ENCODE measurements around the gene ZNF784.

Gene ZNF784

DNA sequence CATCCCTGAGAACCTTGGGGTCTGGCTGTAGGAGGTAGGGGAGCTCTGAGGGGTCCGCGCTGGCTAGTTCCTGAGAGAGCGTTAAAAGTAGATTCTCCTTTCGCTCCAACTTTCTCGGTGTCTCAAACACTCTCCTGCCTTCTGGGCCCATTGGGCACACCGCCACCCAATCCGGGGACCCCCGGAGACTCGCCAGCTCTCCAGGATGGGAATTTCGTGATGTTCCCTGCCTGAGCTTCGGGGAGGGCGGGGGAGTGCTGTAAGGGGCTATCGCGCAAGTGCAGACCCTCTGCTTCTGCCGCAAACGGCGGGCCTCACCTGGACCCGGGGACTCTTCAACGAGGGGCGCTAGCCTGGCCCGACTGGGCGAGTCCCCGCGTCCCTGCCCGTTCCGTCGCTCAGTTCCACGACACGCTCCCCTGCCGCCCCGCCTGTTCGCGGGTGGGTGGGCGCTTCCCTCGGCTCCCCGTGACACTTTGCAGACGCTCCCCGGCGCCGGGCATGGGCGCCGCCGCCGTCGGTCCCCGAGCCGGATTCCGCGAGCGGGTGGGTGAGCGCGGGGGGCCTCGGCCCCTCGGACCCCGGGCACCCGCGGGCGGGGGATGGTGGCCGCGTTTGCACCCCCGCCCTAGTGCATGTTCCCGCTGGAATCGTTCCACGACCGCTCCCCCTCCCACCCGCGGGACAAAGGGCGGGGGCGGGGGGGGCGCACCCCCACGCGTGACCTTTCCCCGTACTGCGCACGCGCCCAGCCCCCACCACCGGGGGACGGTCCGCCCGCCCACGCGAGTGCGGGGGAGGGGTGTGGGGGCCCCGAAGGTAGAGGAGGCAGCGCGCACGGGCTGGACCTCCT lies 23.6 kb upstream of the ZNF784 start, which contains the start of gene CCDC106:
Gene CCDC106, plus strand, starts transcription at position 481 of the 853 bp plus-strand sequence. CDS start 835 bp downstream, outside the sequence.
- H3K4me1 ChIP-seq (ENCODE audit: control insufficient read depth, insufficient read depth, low read length), result peaks cover 34% of the 10 kb centered on the region
- H3K27me3 ChIP-seq (replicated peaks; ENCODE audit: control insufficient read depth, insufficient read depth, low read length), result no peaks in the 10 kb centered on the region
- H3K9me3 ChIP-seq (ENCODE audit: control insufficient read depth, low read length), result no peaks in the 10 kb centered on the region
- H3K4me3 ChIP-seq (ENCODE audit: low read length), result peak within 1 kb of the TSS; percentile 89
- H3K9ac ChIP-seq (ENCODE audit: low read length), result peak within 1 kb of the TSS; percentile 95
- peaks cover 17% of the 10 kb centered on the region for H3K36me3 ChIP-seq (ENCODE audit: control insufficient read depth, insufficient read depth, low read length, severe bottlenecking)
- peak; percentile 86 for DNase-seq (ENCODE audit: low read depth)

DNA sequence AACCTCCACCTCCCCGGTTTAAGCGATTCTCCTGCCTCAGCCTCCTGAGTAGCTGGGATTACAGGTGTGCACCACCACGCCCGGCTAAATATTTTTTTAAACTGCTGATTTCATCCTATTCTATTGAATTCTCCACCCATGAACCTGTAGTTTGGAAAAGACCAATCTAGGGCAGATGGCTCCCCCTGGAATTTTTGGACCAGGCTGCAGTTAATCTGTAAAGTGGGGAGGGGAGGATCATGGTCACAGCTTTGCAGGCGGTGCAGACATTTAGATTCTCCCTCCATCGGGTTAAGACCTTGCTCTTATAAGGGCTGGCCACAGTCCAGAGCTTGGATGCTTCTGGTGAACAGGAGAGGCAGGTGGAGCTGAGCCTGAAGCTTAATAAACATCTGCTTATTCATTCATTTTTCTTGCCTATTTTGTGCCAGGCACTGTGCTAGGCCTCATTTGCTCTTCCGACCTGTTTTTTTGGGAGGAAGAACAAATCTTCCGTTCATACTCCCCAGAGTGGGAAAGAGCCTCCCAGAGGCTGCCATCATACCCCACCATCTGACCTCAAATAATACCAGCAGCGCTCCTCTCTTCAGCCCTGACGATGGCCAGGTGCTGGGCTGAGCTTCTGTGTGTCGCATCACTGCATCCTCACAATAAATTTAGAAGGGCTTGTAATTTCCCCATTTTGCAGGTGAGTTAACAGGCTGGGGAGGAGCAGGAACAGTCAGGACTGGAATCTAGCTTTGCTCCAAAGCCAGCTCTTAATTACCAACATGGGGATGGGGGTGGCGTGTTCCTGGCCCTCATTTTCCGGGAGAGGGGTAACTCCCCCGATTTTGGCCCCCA lies 22.7 kb upstream of the ZNF784 start:
- peaks cover 13% of the 10 kb centered on the region for H3K36me3 ChIP-seq (ENCODE audit: control insufficient read depth, insufficient read depth, low read length, severe bottlenecking)
- peak overlapping the region; percentile 89 for H3K4me3 ChIP-seq (ENCODE audit: low read length)
- H3K27me3 ChIP-seq (replicated peaks; ENCODE audit: control insufficient read depth, insufficient read depth, low read length), result no peaks in the 10 kb centered on the region
- H3K9ac ChIP-seq (ENCODE audit: low read length), result peak overlapping the region; percentile 95
- H3K9me3 ChIP-seq (ENCODE audit: control insufficient read depth, low read length), result no peaks in the 10 kb centered on the region
- peaks cover 40% of the 10 kb centered on the region for H3K4me1 ChIP-seq (ENCODE audit: control insufficient read depth, insufficient read depth, low read length)
- DNase-seq (ENCODE audit: low read depth), result no peak

DNA sequence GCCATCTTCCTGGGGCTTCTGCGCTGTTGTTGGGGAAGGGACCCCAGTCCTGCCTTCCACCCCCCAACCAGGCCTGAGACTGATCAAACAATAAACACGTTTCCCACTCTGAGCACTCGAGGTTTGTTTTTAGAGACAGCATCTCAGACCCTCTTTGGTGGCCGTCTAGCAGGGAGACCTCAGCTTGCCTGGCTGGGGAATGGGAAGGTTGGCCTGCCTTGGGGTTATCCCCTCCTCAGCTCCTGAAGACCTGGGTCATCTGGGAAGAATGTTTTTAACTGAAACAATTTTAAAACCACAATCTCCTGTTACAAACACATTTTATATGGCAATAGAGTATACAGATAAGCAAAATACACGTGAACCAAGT lies 21.1 kb upstream of the ZNF784 start:
- Histone ChIP-seq H3K9ac (ENCODE audit: low read length) (no peak overlapping the region), H3K27me3 (replicated peaks; ENCODE audit: control insufficient read depth, insufficient read depth, low read length) (no peaks in the 10 kb centered on the region), H3K4me1 (ENCODE audit: control insufficient read depth, insufficient read depth, low read length) (peaks cover 42% of the 10 kb centered on the region), H3K4me3 (ENCODE audit: low read length) (no peak overlapping the region), H3K9me3 (ENCODE audit: control insufficient read depth, low read length) (no peaks in the 10 kb centered on the region), H3K36me3 (ENCODE audit: control insufficient read depth, insufficient read depth, low read length, severe bottlenecking) (peaks cover 13% of the 10 kb centered on the region)
- DNase-seq (ENCODE audit: low read depth), result no peak

DNA sequence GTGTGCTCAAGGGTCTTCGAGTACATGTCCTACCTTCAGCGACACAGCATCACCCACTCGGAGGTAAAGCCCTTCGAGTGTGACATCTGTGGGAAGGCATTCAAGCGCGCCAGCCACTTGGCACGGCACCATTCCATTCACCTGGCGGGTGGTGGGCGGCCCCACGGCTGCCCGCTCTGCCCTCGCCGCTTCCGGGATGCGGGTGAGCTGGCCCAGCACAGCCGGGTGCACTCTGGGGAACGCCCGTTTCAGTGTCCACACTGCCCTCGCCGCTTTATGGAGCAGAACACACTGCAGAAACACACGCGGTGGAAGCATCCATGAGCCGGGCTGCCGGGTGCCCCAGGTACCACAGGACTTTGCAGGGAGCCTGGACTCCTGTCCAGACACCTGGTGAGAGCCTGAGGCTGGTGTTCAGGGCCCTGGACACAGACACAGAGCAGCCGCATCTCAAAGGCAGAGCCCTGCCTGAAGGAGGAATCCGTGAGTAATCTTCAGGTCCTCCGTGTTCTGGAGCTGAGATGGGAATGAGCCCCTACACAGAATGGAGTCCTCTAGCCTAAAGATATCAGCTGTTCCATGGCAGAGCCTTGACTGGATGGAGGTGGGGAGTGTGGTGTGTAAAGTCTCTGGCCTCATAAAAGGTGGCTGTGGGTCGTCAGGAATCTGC lies 20.6 kb upstream of the ZNF784 start:
- Histone ChIP-seq H3K27me3 (replicated peaks; ENCODE audit: control insufficient read depth, insufficient read depth, low read length) (no peaks in the 10 kb centered on the region), H3K36me3 (ENCODE audit: control insufficient read depth, insufficient read depth, low read length, severe bottlenecking) (peaks cover 13% of the 10 kb centered on the region), H3K9me3 (ENCODE audit: control insufficient read depth, low read length) (no peaks in the 10 kb centered on the region), H3K4me3 (ENCODE audit: low read length) (peak overlapping the region; percentile 92), H3K4me1 (ENCODE audit: control insufficient read depth, insufficient read depth, low read length) (peaks cover 48% of the 10 kb centered on the region), H3K9ac (ENCODE audit: low read length) (peak overlapping the region; percentile 91)
- no peak for DNase-seq (ENCODE audit: low read depth)

DNA sequence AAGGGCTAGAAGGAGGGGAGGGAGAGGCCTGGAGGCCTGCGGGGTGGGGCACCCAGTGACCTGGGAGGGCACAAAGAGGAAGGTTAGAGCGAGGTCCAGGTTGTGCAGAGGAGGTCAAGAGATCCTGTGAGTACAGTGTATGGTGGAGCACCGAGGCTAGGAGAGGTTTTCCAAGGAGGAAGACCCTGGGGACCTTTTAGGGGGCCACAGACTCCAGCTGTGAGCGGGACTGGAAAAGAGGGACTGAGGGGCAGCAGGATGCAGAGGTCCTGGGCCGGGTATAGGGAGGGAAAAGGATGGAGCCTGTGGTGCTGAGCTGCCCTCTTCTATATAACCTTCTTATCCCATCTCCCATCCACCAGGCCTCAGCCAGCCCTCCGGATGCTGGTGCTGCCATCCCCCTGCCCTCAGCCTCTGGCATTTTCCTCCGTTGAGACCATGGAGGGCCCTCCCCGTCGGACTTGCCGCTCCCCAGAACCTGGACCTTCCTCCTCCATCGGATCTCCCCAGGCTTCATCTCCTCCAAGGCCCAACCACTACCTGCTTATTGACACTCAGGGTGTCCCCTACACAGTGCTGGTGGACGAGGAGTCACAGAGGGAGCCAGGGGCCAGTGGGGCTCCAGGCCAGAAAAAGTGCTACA lies 19.9 kb upstream of the ZNF784 start:
- peak overlapping the region; percentile 92 for H3K4me3 ChIP-seq (ENCODE audit: low read length)
- peaks cover 13% of the 10 kb centered on the region for H3K36me3 ChIP-seq (ENCODE audit: control insufficient read depth, insufficient read depth, low read length, severe bottlenecking)
- H3K9me3 ChIP-seq (ENCODE audit: control insufficient read depth, low read length), result no peaks in the 10 kb centered on the region
- peak overlapping the region; percentile 91 for H3K9ac ChIP-seq (ENCODE audit: low read length)
- no peaks in the 10 kb centered on the region for H3K27me3 ChIP-seq (replicated peaks; ENCODE audit: control insufficient read depth, insufficient read depth, low read length)
- DNase-seq (ENCODE audit: low read depth), result no peak
- H3K4me1 ChIP-seq (ENCODE audit: control insufficient read depth, insufficient read depth, low read length), result peaks cover 52% of the 10 kb centered on the region

DNA sequence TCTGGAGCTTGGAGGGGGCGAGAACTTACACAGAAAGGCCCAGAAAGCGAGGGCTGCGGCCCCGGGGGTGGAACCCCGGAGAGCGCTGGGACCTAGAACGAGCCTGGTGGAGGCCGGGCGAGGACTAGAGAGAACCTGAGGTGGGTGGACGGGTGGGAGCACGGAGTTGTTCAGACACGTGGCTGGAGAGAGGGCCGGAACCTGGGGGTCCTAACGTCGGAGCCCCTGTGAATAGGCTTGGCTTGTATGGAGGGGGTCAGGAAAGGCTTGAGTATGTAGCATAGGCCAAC lies 19.5 kb upstream of the ZNF784 start:
- H3K9me3 ChIP-seq (ENCODE audit: control insufficient read depth, low read length), result no peaks in the 10 kb centered on the region
- peak overlapping the region; percentile 92 for H3K4me3 ChIP-seq (ENCODE audit: low read length)
- no peak for DNase-seq (ENCODE audit: low read depth)
- H3K9ac ChIP-seq (ENCODE audit: low read length), result peak overlapping the region; percentile 91
- H3K36me3 ChIP-seq (ENCODE audit: control insufficient read depth, insufficient read depth, low read length, severe bottlenecking), result peaks cover 13% of the 10 kb centered on the region
- H3K4me1 ChIP-seq (ENCODE audit: control insufficient read depth, insufficient read depth, low read length), result peaks cover 52% of the 10 kb centered on the region
- H3K27me3 ChIP-seq (replicated peaks; ENCODE audit: control insufficient read depth, insufficient read depth, low read length), result no peaks in the 10 kb centered on the region

DNA sequence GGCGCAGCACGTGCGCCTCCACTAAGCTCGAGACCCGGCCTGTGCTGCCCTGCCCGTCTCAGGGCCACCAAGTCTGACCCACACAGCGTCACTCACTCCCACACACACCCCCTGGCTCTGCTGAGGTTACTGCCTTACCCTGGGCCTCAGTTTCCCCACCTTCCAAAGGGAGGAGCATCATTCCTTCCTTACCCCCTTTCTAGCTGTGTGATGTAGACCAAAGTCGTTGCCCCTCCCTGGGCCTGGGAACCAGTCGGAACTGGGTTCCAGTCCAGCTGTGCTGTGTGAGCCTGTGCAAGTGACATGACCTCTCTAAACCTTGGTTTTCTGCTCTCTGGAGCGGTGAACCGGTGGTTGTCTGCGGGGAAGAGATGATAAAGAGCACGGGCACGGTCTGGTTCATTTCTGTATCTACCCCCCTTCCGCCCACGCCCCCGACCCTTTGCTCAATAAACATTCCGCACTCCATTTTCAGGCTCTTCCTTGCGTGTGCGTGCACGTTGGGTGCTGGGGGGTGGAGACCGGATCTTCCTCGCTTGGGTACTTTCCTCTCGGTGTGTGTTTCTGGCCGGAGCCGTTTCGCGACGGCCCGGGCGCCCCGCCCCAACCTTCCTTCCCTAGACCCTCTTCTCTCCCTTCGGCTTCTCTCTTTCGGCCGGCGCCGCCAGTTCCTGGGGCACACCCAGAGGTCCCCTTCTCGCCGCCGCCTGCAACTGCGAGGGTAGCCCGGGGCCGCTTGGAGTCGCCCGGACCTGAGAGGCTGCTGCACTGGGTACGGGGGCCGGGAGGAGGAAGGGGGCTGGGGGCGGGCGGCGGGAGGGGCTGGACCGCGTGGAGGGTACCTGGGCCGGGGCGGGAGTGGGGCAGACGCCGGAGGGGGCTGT lies 18.9 kb upstream of the ZNF784 start, which contains the start of gene ZNF581:
Gene ZNF581, plus strand, starts transcription at position 647 of the 884 bp plus-strand sequence. CDS start 923 bp downstream, outside the sequence.
- Histone ChIP-seq H3K27me3 (replicated peaks; ENCODE audit: control insufficient read depth, insufficient read depth, low read length) (no peaks in the 10 kb centered on the region), H3K4me1 (ENCODE audit: control insufficient read depth, insufficient read depth, low read length) (peaks cover 54% of the 10 kb centered on the region), H3K9me3 (ENCODE audit: control insufficient read depth, low read length) (no peaks in the 10 kb centered on the region), H3K36me3 (ENCODE audit: control insufficient read depth, insufficient read depth, low read length, severe bottlenecking) (peaks cover 16% of the 10 kb centered on the region), H3K9ac (ENCODE audit: low read length) (peak within 1 kb of the TSS; percentile 91), H3K4me3 (ENCODE audit: low read length) (peak within 1 kb of the TSS; percentile 92)
- peak; percentile 89 for DNase-seq (ENCODE audit: low read depth)

DNA sequence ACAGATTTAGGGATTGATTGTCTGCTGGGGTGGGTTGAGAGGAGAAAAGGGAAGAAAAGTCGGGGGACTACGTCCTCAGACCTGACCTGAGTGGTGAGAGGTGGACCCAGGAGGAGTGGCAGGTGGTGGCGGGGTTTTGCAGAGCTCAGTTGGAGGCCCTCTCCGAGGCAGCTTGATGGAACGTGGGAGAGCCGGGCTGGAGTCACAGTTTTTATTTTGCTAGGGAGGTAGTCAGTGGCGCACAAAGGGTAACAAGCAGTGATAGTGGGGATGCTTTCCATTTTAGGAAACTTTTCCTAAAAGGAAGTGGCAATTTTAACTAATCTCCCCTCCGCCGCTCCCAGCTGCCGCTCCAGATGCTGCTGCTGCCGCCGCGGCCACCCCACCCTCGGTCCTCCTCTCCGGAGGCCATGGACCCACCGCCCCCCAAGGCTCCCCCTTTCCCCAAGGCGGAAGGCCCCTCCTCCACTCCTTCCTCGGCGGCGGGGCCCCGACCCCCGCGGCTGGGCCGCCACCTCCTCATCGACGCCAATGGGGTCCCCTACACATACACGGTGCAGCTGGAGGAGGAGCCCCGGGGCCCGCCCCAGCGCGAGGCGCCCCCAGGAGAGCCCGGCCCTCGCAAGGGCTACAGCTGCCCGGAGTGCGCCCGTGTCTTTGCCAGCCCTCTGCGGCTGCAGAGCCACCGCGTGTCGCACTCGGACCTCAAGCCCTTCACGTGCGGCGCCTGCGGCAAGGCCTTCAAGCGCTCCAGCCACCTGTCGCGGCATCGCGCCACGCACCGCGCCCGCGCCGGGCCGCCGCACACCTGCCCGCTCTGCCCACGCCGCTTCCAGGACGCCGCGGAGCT lies 18.0 kb upstream of the ZNF784 start:
- peak; percentile 52 for DNase-seq (ENCODE audit: low read depth)
- H3K9ac ChIP-seq (ENCODE audit: low read length), result peak overlapping the region; percentile 91
- H3K27me3 ChIP-seq (replicated peaks; ENCODE audit: control insufficient read depth, insufficient read depth, low read length), result no peaks in the 10 kb centered on the region
- H3K36me3 ChIP-seq (ENCODE audit: control insufficient read depth, insufficient read depth, low read length, severe bottlenecking), result peaks cover 16% of the 10 kb centered on the region
- H3K4me1 ChIP-seq (ENCODE audit: control insufficient read depth, insufficient read depth, low read length), result peaks cover 52% of the 10 kb centered on the region
- no peaks in the 10 kb centered on the region for H3K9me3 ChIP-seq (ENCODE audit: control insufficient read depth, low read length)
- peak overlapping the region; percentile 92 for H3K4me3 ChIP-seq (ENCODE audit: low read length)

DNA sequence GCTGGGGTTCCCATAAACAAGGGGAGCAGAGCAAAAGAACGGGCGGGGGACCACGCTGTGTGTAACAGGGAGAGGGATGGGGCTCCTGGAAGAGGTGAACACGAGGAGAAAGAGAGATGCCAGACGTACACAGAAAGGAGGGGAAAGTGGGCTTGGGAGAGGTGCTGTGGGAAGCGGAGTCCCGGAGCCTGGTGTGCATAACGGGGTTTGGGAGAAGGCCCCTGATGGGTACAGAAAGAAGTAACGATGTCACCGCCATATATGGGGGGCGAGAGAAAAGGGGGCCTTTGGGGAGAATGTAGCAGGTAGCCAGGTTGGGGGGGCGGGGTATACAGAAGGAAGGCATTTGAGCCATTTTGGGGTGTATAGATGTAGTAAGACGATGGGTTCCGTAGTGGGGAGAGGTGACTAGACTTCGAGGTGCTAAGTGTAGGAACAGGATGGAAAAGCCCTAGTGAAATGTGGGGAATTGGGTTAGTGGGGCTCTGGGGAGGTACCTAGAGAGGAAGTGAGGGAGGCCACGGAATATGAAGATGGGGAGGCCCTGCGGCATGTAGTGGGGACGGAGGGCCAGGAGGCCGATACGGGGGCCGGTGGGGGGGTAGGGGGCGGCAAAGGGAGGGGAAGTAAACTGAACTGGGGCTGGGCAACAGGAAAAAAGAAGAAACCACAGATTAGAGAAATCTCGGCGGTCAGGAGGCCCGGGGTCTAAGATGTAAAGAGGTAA lies 17.2 kb upstream of the ZNF784 start:
- H3K27me3 ChIP-seq (replicated peaks; ENCODE audit: control insufficient read depth, insufficient read depth, low read length), result no peaks in the 10 kb centered on the region
- peaks cover 16% of the 10 kb centered on the region for H3K36me3 ChIP-seq (ENCODE audit: control insufficient read depth, insufficient read depth, low read length, severe bottlenecking)
- H3K4me3 ChIP-seq (ENCODE audit: low read length), result peak overlapping the region; percentile 92
- no peaks in the 10 kb centered on the region for H3K9me3 ChIP-seq (ENCODE audit: control insufficient read depth, low read length)
- peak overlapping the region; percentile 91 for H3K9ac ChIP-seq (ENCODE audit: low read length)
- H3K4me1 ChIP-seq (ENCODE audit: control insufficient read depth, insufficient read depth, low read length), result peaks cover 53% of the 10 kb centered on the region
- DNase-seq (ENCODE audit: low read depth), result peak; percentile 64
